ENCODE results near the gene CLCN6. TPM values are rescaled to one million over a fixed set of nuclear protein-coding genes. Genes with fewer than 3 reads are reported as not detected.

Gene CLCN6, protein sequence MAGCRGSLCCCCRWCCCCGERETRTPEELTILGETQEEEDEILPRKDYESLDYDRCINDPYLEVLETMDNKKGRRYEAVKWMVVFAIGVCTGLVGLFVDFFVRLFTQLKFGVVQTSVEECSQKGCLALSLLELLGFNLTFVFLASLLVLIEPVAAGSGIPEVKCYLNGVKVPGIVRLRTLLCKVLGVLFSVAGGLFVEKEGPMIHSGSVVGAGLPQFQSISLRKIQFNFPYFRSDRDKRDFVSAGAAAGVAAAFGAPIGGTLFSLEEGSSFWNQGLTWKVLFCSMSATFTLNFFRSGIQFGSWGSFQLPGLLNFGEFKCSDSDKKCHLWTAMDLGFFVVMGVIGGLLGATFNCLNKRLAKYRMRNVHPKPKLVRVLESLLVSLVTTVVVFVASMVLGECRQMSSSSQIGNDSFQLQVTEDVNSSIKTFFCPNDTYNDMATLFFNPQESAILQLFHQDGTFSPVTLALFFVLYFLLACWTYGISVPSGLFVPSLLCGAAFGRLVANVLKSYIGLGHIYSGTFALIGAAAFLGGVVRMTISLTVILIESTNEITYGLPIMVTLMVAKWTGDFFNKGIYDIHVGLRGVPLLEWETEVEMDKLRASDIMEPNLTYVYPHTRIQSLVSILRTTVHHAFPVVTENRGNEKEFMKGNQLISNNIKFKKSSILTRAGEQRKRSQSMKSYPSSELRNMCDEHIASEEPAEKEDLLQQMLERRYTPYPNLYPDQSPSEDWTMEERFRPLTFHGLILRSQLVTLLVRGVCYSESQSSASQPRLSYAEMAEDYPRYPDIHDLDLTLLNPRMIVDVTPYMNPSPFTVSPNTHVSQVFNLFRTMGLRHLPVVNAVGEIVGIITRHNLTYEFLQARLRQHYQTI
- 12.3 and 15.0 TPM in 2 replicates for total RNA-seq

DNA sequence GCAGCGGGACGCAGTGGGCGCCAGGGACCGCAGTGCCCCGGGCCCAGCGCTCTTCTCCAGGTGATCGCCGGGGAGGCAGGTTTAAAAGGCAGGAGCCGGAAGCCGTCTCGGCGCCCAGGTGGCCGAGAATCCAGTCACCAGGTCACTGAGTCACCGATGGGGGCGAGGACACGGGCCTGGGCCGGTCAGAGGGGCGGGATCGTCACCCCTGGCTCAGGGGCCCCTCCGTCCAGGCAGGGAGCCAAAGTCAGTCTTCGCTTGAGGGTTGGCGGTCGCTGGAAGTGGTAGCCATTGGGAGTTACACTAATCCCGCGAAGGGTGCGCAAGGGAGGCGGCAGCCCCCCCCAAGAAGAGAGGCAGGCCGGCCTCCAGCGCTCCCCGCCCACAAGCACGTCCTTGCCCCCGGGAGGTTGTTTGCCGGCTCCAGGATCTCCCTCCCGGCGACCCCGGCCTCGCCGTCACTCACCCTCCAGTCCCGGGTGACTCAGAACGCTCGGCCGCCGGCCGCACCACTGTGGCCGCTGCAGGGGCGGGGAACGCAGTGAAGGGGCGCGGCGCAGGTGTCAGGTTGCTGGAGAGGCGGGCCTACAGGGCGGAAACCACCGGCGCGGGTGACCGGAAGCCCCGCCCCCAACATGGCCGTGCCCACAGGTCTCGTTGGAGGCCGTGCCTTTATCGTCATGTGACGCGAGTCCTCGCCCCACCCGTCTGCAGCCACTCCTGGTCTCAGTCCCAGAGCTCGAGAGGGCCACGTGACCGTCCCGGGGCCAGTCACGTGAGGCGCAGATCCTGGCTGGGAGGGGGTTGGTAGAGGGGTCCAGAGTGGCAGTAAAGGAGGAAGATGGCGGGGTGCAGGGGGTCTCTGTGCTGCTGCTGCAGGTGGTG lies at the start of gene CLCN6, which contains the start of gene MTHFR:
Gene CLCN6 (plus strand): TSS at position 770 of the 885 bp plus-strand sequence. CDS start 72 bp downstream, at position 842.
Gene MTHFR (minus strand): TSS at position 543 of the 885 bp plus-strand sequence. CDS start 2,848 bp downstream, outside the sequence.

DNA sequence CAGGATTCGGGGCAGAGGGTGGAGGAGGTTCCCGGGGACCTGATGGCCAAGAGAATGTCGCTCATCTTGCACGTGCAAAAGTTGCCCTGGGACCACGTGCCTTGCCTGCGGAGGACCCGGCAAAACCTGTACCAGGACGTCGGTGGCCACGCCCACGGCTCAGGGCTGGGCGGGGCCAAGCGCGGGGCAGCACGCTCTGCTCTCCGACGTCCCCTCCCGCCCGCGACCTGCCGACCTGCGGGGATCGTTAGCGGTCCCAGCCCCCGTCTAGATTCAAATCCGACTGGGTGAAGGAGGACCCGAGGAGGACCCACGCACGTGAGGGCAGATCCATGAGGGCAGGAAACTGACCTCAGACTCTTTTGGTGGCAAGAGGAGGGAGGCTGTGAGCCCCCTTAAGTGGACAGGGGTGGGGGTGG lies 44.0 kb upstream of the CLCN6 start, which contains the start of gene C1orf167:
Gene C1orf167 (plus strand): TSS at position 206 of the 419 bp plus-strand sequence. CDS start 2,208 bp downstream, outside the sequence.

DNA sequence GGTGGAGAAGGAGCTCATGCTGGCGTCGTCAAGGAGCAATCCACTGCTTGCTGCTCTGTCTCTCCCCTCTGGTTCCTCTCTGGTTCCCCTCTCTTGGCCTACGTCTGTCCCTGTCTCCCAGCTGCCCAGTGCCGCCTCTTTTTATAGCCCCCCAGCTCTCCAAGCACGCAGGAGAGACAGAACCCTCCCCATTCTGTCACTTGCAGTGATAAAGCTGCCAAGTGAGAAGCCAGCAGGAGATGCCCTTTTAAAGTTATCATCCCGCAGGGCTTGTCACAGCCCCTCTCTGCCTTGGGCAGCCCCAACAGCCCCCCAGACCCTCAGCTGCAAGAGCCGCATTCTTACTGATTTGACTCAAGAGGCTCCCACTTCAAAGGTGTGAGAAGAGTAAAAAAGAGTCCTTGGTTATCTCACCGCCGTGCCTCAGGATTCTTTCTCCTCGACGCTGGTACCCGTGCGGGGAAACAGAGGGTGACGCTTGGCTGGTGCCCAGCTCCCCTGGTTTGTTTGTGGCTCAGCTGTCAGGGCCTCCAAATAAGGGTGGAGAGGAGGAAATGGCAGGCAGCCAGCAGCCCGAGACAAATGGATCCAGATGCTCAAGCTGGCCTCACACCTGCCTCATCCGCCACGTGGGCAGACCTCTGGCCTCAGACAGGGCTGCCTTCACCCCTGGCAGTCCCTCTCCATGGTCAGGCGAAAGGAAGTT lies 41.8 kb downstream of the CLCN6 start, which contains the start of gene NPPA:
Gene NPPA (minus strand): TSS at position 117 of the 706 bp plus-strand sequence. CDS start 99 bp downstream, at position 18.

DNA sequence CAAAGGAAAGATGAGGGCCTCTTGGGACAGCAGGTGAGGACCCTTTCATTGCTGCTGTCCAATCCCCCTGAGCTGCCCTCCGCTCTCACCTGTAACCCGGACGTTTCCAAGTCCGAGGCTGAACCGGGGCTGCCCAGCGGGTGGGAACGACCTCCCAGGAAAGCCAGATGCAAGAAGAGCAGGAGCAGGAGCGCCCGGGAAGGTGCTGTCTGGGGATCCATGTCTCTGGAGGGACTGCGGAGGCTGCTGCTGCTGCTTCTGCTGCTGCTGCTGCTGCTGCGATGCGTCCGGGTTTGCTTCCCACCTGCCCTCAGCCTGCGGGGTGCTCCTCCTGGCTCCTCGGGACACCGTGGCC lies 52.6 kb downstream of the CLCN6 start, which contains the start of gene NPPB:
Gene NPPB (minus strand): TSS at position 333 of the 355 bp plus-strand sequence. CDS start 112 bp downstream, at position 221.

Other genes starting within 250 kb of the CLCN6 start
- 0.34 and 0.89 TPM in 2 replicates for gene FBXO2, start 151.8 kb upstream of the CLCN6 start, total RNA-seq
- gene FBXO44, start 151.3 kb upstream of the CLCN6 start, total RNA-seq = 8.9 and 10.1 TPM in 2 replicates
- 6.2 and 7.6 TPM in 2 replicates for gene FBXO6, start 142.0 kb upstream of the CLCN6 start, total RNA-seq
- gene MAD2L2, start 125.0 kb upstream of the CLCN6 start, total RNA-seq = 124 and 130 TPM in 2 replicates
- 0.15 and 0.17 TPM in 2 replicates for gene DRAXIN, start 114.5 kb upstream of the CLCN6 start, total RNA-seq
- 83.9 and 85.9 TPM in 2 replicates for gene AGTRAP, start 70.1 kb upstream of the CLCN6 start, total RNA-seq
- 0.45 TPM in 1 of 2 replicates, not detected in the other for gene C1orf167, start 44.0 kb upstream of the CLCN6 start, total RNA-seq
- 13.8 and 15.3 TPM in 2 replicates for gene MTHFR, start 227 bp upstream of the CLCN6 start, total RNA-seq
- gene NPPA, start 41.6 kb downstream of the CLCN6 start, total RNA-seq = not detected in 2 replicates
- gene NPPB, start 52.8 kb downstream of the CLCN6 start, total RNA-seq = not detected in 2 replicates
- 70.9 and 76.7 TPM in 2 replicates for gene KIAA2013, start 120.2 kb downstream of the CLCN6 start, total RNA-seq
- 165 and 172 TPM in 2 replicates for gene PLOD1, start 128.5 kb downstream of the CLCN6 start, total RNA-seq
- gene MFN2, start 174.3 kb downstream of the CLCN6 start, total RNA-seq = 46.6 and 48.6 TPM in 2 replicates
- 36.4 and 41.4 TPM in 2 replicates for gene MIIP, start 213.3 kb downstream of the CLCN6 start, total RNA-seq

Data from bronchus fibroblast of lung (primary cell).